Activated naive CD4-positive, alpha-beta T cell treated with anti-CD3 and anti-CD28 coated beads, Interleukin-2, amount 10 ng/mL, durations not matched to agents 5 hours and 36 hours (primary cell): ENCODE measurements around the gene SAPCD2. TPM values are rescaled to one million over a fixed set of nuclear protein-coding genes. Genes with fewer than 3 reads are reported as not detected.

Experiments
- total RNA-seq, 2 experiments: library from RNA; stranded (reverse); gene quantifications; one replicate each; pipeline ENCODE4 v1.2.3, GENCODE V29; 2021

The SAPCD2 gene, protein sequence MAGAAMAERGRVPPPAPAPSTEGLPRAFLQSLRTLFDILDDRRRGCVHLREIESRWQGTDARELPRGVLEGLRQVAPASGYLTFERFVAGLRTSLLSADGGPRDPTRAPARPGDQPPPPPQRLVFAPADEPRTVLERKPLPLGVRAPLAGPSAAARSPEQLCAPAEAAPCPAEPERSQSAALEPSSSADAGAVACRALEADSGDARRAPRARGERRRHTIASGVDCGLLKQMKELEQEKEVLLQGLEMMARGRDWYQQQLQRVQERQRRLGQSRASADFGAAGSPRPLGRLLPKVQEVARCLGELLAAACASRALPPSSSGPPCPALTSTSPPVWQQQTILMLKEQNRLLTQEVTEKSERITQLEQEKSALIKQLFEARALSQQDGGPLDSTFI
- 10 to 100 TPM; 24.5 to 25.2 TPM for total RNA-seq

DNA sequence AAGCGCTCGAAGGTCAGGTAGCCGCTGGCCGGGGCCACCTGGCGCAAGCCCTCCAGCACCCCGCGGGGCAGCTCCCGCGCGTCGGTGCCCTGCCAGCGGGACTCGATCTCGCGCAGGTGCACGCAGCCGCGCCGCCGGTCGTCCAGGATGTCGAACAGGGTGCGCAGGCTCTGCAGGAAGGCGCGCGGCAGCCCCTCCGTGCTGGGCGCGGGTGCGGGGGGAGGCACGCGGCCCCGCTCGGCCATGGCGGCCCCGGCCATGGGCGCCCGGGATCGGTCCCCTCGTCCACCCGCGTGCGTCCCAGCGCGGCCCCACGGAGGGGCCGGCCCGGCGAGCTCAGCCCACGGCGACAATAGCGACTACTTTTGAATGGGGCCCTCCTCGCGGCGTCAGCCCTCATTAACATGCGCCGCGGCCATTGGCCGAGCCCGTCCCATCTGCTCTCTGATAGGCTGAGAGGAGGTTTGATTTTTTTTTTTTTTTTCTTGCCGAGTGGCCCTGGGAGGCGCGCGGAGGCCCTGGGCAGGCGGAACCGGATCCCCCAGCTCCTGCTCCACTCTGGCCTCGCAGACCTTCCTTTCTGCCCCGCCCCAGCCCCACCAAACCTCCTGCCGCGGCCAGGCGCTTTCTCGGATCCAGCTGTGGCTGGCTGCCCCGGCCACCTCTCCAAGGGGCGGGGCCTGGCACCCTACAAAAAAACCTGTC is at the start of gene SAPCD2:
Gene SAPCD2 (minus strand): TSS at position 357 of the 705 bp plus-strand sequence. CDS start 97 bp downstream, at position 260.

DNA sequence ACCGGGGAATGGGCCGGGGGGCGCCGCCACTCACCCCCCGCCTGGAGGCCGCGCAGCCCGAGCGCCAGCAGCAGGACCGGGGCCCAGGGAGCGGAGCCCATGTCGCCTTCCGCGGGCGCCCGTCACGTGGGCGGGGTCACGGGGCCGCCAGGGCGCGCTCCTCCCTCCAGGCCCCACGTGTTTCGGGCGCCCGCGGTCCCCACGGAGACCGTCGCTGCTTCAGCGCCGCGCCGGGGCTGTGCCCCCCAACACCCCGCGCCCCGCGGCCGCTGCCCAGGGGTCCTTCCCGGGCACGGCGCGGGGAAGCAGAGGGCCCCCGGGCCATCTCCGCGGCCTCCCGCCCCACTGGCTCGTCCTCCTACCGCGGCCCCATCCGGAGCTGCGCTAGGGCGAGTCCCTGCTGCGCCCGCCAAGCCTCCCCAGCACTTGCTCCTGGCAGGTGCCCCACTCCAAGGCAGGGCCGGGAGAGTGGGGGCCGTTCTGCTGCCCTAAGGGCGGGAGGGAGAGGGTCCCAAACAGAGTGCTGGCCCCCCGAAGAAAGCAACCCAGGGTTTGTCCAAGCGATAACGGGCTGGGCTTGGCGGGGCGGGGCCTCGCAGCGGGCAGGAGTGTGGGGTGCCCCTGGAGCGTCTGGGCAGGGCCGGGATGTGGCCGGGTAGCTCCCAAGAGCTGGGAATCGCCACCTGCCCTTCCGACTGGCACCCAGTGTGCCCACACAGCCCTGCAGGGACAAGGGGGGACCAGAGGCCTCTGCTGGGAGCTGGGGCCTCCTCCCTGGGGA is 44.4 kb upstream of the SAPCD2 start, which contains the start of gene DPP7:
Gene DPP7 (minus strand): TSS at position 121 of the 781 bp plus-strand sequence. CDS start 20 bp downstream, at position 101.

DNA sequence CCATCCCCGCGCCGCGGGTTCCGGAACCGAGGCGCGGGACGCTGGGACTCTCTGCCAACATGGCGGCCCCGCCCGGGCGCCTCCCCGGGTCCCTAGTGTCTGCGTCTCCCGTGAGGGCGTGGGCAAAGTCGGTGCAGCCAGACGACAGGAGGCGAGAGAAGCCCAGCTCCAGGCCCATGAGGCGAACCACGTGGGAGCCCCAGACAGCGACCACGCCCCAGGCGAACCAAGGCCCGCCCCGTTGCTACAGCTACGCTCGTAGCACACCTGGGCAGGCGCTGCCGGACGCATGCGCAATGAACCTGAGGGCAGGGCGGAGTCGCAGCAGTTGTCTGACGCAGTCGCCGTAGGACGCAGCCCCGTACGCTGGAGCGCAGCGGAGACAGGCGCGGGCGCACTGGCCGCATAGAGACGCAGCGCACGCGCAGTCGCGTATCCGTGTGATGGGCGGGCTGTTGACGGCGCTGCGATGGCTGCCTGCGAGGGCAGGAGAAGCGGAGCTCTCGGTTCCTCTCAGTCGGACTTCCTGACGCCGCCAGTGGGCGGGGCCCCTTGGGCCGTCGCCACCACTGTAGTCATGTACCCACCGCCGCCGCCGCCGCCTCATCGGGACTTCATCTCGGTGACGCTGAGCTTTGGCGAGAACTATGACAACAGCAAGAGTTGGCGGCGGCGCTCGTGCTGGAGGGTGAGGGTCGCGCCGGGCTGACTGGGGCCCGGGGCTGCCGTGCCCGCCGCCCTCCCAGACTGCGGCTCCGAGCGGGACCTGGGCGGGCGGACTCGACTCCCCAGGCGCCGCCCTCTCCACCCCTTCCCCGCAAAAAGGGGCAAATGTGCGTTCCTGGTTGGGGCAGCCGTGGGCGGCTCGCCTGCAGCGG is 16.4 kb upstream of the SAPCD2 start, which contains the start of gene MAN1B1:
Gene MAN1B1 (plus strand): TSS at position 455 of the 878 bp plus-strand sequence. CDS start 15 bp downstream, at position 470.

DNA sequence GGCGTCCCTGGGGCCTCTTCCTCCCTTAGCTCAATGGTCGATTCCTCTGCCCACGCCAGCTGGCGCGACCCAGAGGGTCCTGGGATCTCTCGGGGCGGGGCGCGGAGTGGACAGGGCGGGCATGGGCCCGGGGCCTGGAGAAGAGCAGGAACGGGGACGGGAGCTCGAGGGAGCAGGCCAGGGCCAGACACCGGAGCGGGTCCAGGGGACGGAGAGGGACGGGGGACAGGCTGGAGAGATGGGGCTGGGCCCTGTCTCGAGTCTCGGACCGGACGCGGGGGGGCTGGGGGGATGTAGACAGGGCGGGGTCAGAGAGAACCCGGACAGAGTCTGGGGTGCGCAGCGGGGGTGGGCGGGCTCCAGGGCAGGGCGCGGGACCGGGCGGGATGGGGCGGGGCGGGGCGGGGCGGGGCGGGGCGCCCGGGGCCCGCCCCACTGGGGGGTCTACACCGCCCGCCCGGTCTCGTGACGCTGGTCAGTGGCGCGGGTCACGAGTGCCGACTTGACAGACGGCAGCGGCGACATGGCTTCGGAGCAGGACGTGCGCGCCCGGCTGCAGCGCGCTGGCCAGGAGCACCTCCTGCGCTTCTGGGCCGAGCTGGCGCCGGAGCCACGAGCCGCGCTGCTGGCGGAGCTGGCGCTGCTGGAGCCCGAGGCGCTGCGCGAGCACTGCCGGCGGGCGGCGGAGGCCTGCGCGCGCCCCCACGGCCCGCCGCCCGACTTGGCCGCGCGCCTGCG is 6.8 kb upstream of the SAPCD2 start, which contains the start of gene UAP1L1:
Gene UAP1L1 (plus strand): TSS at position 508 of the 738 bp plus-strand sequence. CDS start 16 bp downstream, at position 524.

DNA sequence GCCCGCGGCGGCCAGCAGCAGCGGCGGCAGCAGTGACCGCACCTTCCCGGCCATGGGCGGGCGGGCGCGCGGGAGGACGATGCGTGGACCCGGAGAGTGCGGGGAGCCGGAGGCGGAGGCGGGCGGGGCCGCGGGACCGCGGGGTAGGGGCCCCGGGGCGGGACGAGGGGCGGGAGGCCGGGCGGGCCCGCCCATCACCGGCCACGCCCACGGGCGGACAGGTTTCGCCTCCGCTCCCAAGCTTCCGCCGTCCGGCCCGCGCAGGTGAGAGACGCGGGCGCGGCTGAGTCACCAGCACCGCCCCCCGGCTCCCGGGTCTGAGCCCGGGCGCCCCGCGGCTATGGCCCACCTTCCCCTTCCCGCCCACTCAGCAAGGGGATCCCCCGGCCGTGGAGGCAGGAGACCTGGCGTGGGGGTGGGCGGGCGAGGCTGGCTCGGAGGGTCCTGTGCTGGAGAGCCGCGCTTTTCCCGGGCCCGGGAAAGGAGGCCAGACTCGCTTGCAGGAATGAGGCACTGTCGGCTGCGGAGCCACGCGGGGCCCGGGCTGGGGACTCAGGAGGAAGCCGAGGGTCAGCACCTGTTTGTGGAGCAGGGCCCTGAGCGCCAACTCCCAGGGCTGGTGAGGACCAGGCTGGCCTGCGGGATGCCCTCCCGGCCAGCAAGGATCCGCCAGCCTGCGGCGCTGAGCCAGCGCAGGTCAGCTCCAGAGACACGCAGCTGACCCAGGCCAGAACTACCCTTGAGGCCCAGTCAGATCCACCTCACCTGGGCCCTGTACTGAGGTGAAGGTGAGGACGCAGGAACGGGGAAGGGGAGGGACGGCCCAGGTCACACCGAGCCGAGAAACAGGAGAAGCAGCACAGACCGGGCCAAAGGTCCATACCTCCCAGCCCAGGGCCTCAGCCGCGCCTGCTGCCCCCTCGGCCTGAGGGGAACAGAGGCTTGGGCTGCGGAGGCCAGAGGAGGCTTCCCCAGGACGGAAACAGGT is 16.1 kb downstream of the SAPCD2 start, which contains the start of gene ENTPD2:
Gene ENTPD2 (minus strand): TSS at position 118 of the 988 bp plus-strand sequence. CDS start 64 bp downstream, at position 54.

DNA sequence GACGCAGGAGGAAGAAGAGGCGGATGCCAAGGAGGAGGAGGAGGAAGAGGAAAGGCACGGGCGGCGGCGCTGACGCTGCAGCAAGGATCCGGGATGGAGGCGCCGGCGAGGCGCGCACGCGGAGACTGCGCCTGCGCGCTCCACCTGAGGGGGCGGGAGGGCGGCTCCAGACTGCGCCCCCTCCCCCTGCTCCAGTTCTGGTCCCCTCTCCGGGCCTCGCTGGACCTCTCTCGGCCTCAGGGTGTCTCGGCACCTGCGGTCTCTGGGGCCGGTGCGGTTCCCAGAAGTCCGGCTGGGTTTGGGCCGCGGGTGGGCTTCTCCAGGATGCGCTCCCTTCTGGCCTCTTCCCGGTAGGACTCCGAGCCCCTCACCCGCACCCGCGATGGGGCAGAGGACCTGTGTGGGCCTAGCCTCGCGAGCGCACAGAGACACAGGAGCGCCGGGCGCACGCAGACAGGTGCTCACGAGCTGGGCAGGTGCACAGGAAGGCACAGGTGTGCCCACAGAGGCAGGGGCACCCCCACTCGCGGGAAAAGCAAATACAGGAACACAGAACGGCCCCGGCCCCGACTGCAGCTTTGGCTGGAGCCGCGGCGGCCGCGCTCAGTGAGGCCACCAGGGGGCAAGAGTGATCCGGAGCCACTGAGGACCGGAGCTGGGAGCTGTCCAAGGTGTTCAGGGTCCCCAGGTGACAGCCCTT is 24.1 kb downstream of the SAPCD2 start, which contains the start of gene NPDC1:
Gene NPDC1 (minus strand): TSS at position 90 of the 700 bp plus-strand sequence. CDS start 188 bp downstream, outside the sequence.

DNA sequence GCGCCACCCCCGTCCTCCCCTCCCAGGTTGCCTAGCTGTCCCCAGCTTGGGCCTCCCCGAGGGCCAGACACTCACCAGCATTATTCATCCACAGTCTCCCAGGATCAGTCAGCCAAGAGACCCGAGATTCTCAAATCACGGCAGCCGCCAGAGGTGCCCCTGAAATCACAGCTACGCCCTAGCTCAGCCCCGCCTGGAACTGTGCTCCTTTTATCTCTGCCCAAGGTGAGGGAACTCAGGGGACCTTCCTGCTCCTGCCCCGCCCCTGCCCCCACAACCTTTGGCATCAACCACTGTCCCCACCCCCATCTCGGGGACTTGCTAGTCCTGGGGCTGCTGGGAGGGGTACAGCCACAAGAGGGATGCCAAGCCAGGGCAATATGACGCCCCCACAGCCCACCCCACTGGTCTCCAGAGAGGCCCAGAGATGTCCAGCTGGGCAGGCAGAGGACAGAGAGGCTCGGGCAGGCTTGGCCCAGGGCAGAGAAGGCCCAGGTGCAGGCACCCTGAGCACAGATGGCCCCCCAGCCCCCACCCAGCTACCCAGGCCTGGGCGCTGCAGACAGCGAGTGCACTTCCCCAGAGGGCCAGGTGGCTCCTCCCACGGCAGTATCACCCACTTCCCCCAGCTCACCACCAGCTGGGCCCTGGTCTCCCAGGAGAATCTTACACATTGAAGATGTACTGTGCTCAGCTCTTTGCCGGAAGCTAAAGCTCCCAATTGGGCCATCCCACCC is 38.3 kb downstream of the SAPCD2 start, which contains the start of gene FUT7:
Gene FUT7 (minus strand): TSS at position 185 of the 737 bp plus-strand sequence. CDS start 97 bp downstream, at position 88.

DNA sequence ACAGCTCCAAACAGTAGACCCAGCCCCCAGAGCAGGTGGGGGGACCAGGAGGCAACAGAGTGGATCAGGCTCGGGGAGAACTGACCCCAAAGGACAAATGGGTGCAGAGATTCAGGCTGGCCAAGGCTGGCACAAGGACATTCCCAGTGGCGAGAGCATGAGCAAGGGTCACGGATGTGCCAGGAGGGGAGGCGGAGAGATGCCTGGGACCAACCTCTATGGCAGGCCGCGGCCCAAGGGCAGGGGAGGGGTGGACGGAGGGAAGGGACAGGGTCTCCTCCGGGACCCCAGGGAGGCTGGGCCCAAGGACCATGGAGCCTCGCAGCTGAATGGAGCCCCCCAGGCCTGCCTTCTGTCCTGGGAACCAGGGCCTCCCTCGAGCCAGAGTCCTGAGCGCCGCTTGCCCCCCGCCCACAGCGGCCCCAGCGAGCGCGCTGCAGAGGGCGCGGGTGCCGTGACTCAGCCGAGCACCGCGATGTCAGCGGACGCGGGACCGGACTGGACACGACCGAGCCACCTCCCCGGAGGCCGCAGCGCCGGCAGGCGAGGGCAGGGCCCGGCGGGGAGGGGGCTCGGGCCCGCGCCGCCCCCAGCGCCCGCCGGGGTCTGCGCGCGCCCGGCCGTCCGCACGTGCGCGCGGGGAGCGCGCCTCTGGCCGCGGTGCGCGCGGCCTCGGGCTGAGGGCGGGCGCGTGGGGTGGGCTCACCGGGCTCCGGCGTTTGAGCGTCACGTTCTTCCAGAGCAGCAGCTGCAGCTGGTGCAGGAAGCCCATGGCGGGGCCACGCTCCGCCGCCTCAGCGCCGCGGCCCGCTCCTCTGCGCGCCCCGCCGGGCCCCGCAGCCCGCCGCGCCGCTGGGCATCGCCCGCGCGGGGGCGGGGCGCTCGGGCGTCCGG is 42.7 kb downstream of the SAPCD2 start, which contains the start of gene ABCA2:
Gene ABCA2 (minus strand): TSS at position 869 of the 894 bp plus-strand sequence. CDS start 97 bp downstream, at position 772.

Other genes starting within 250 kb of the SAPCD2 start
- gene AJM1, start 228.1 kb downstream of the SAPCD2 start, total RNA-seq: 1 to 10 TPM; 5.6 to 5.9 TPM
- gene PHPT1, start 221.1 kb downstream of the SAPCD2 start, total RNA-seq: 10 to 100 TPM; 86.7 to 87.5 TPM
- 10 to 100 TPM; 13.4 to 14.6 TPM for gene MAMDC4, start 218.2 kb downstream of the SAPCD2 start, total RNA-seq
- gene EDF1, start 204.2 kb downstream of the SAPCD2 start, total RNA-seq: 100 to 1,000 TPM; 316 to 330 TPM
- 10 to 100 TPM; 35.4 to 41.7 TPM for gene TRAF2, start 184.0 kb downstream of the SAPCD2 start, total RNA-seq
- 100 to 1,000 TPM; 104 to 108 TPM for gene FBXW5, start 125.8 kb downstream of the SAPCD2 start, total RNA-seq
- 1 to 10 TPM in 1 of 2 experiments, under 1 TPM in 1; 0.98 to 1.2 TPM for gene C8G, start 125.3 kb downstream of the SAPCD2 start, total RNA-seq
- gene LCN12, start 118.3 kb downstream of the SAPCD2 start, total RNA-seq: 1 to 10 TPM; 2.4 to 2.8 TPM
- gene PTGDS, start 93.1 kb downstream of the SAPCD2 start, total RNA-seq: 10 to 100 TPM; 13.2 to 17.8 TPM
- gene LCNL1, start 87.6 kb downstream of the SAPCD2 start, total RNA-seq: under 1 TPM; 0.58 to 0.60 TPM
- gene PAXX, start 78.1 kb downstream of the SAPCD2 start, total RNA-seq: 10 to 100 TPM; 69.6 to 74.6 TPM
- 1 to 10 TPM; 4.5 to 4.6 TPM for gene CLIC3, start 74.0 kb downstream of the SAPCD2 start, total RNA-seq
- gene ABCA2, start 42.3 kb downstream of the SAPCD2 start, total RNA-seq: 10 to 100 TPM; 41.1 to 42.6 TPM
- 1 to 10 TPM; 1.7 to 2.4 TPM for gene FUT7, start 38.5 kb downstream of the SAPCD2 start, total RNA-seq
- 10 to 100 TPM; 79.2 to 82.7 TPM for gene NPDC1, start 24.4 kb downstream of the SAPCD2 start, total RNA-seq
- gene ENTPD2, start 16.5 kb downstream of the SAPCD2 start, total RNA-seq: under 1 TPM; 0.25 to 0.36 TPM
- gene UAP1L1, start 7.0 kb upstream of the SAPCD2 start, total RNA-seq: 10 to 100 TPM; 38.3 to 40.2 TPM
- gene MAN1B1, start 16.4 kb upstream of the SAPCD2 start, total RNA-seq: 10 to 100 TPM; 56.7 to 57.8 TPM
- gene DPP7, start 44.2 kb upstream of the SAPCD2 start, total RNA-seq: 100 to 1,000 TPM; 276 to 289 TPM
- not detected for gene GRIN1, start 68.6 kb upstream of the SAPCD2 start, total RNA-seq
- not detected for gene LRRC26, start 99.5 kb upstream of the SAPCD2 start, total RNA-seq
- not detected for gene TMEM210, start 101.5 kb upstream of the SAPCD2 start, total RNA-seq
- gene ANAPC2, start 118.0 kb upstream of the SAPCD2 start, total RNA-seq: 10 to 100 TPM; 62.9 to 65.5 TPM
- 10 to 100 TPM; 67.9 to 68.4 TPM for gene SSNA1, start 118.1 kb upstream of the SAPCD2 start, total RNA-seq
- gene TPRN, start 130.2 kb upstream of the SAPCD2 start, total RNA-seq: 1 to 10 TPM; 9.2 to 9.7 TPM
- gene TMEM203, start 135.1 kb upstream of the SAPCD2 start, total RNA-seq: 10 to 100 TPM; 27.6 to 29.7 TPM
- 10 to 100 TPM; 25.2 to 30.8 TPM for gene NDOR1, start 135.1 kb upstream of the SAPCD2 start, total RNA-seq
- gene RNF208, start 151.7 kb upstream of the SAPCD2 start, total RNA-seq: 1 to 10 TPM; 5.0 TPM
- under 1 TPM; 0.36 to 0.40 TPM for gene CYSRT1, start 154.6 kb upstream of the SAPCD2 start, total RNA-seq
- gene RNF224, start 156.9 kb upstream of the SAPCD2 start, total RNA-seq: not detected
- gene SLC34A3, start 160.3 kb upstream of the SAPCD2 start, total RNA-seq: not detected
- 100 to 1,000 TPM; 242 to 246 TPM for gene TUBB4B, start 170.7 kb upstream of the SAPCD2 start, total RNA-seq
- gene STPG3, start 180.7 kb upstream of the SAPCD2 start, total RNA-seq: not detected
- gene NELFB, start 184.8 kb upstream of the SAPCD2 start, total RNA-seq: 10 to 100 TPM; 52.9 to 54.9 TPM
- gene TOR4A, start 207.2 kb upstream of the SAPCD2 start, total RNA-seq: 1 to 10 TPM; 8.6 to 8.8 TPM
- gene NRARP, start 231.7 kb upstream of the SAPCD2 start, total RNA-seq: 1 to 10 TPM in 1 of 2 experiments, under 1 TPM in 1; 0.86 to 1.1 TPM